ENCODE measurements around the gene PTTG1. TPM values are rescaled to one million over a fixed set of nuclear protein-coding genes. Genes with fewer than 3 reads are reported as not detected.

The PTTG1 gene
- total and polyA plus RNA-seq, 2 of the 8 experiments (the other 6 are each of a cell fraction or from before 2014, with no cell fraction given) = 240 to 478 TPM

DNA sequence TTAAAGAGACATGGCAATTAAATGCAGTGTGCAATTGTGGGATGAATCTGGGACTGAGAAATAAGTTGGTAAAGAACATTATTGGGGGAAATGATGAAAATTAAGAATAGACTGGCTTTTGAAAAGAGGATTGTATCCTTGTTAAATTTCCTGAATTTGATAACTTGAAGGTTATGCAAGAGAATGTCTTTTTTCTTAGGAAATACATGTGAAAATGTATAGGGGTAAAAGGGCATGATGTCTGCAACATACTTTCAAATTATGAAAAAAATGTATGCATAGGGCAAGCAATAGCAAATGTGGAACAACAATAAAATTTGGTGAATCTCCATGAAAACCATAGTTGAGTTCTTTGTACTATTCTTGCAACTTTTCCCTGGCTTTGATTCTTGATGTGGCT, 24.1 kb downstream of the PTTG1 start (continued):
- TF ChIP-seq TCF12 (IDR thresholded peaks at IDR 0.05; ENCODE audit: low read depth, low read length) (no peak), POLR2A (IDR thresholded peaks at IDR 0.05; ENCODE audit: control extremely low read depth in 1 of 2, low read depth in 2 of 2, low read length in 2 of 2) (no peak), EGR1 (IDR thresholded peaks at IDR 0.05; ENCODE audit: borderline replicate concordance, low read depth, low read length) (no peak), RNF2 (IDR thresholded peaks at IDR 0.05; ENCODE audit: borderline replicate concordance, low read depth, low read length, missing control alignments, poor library complexity, severe bottlenecking) (no peak), GTF2F1 (IDR thresholded peaks at IDR 0.05; ENCODE audit: borderline replicate concordance, low read depth, low read length) (no peak), TAF1 (IDR thresholded peaks at IDR 0.05; ENCODE audit: low read depth, low read length) (no peak)
